Peyer's patch (tissue), 4 donors: Measurements from ENCODE around the gene RND3. TPM values are rescaled to one million over a fixed set of nuclear protein-coding genes. Genes with fewer than 3 reads are reported as not detected.

Experiments used
- DNase-seq, 3 donors: peaks; one replicate each; pipeline ENCODE4 v3.0.0-alpha.2; 2017 to 2019
- H3K27ac ChIP-seq, 4 donors: fragments of 200-600 bp; sonication (generic); one replicate each; pipeline ENCODE4 v1.5.1; 2016 to 2019
- H3K27me3 ChIP-seq, 2 donors: fragments of 200-600 bp; sonication (generic); one replicate each; pipeline ENCODE4 v1.5.1; 2019
- H3K36me3 ChIP-seq, 3 donors: fragments of 200-600 bp; sonication (generic); one replicate each; pipeline ENCODE4 v1.5.1; 2016 to 2019
- H3K4me1 ChIP-seq, 4 donors: fragments of 200-600 bp; sonication (generic); one replicate each; pipeline ENCODE4 v1.5.1; 2016 to 2019
- H3K4me3 ChIP-seq, 4 donors: fragments of 200-600 bp; sonication (generic); 1 replicate in 3 of 4; 2 replicates in 1 of 4; pipeline ENCODE4 v1.5.1; 2016 to 2019; ENCODE audit warnings: mild to moderate bottlenecking in 1 of 4
- H3K9me3 ChIP-seq, 4 donors: fragments of 200-600 bp; sonication (generic); one replicate each; pipeline ENCODE4 v1.5.1; 2016 to 2019; ENCODE audit warnings: mild to moderate bottlenecking in 1 of 4
- POLR2A ChIP-seq, 2 donors: fragments of 450-650 bp; IDR thresholded peaks; one replicate each; pipeline ENCODE4 v1.5.1; 2017; ENCODE audit warnings: antibody characterized with exemption in 2 of 2, mild to moderate bottlenecking in 2 of 2, moderate library complexity in 2 of 2
- total RNA-seq, 4 donors: library from RNA; depleted of rRNA; stranded (reverse); fragments of >200 nt; gene quantifications; one replicate each; pipeline ENCODE4 v1.1.0, GENCODE V29; 2016
- TF ChIP-seq, protein P1 (sequence below), 6 experiments: fragments of 450-650 bp in 4 of 6; fragments of 200-600 bp in 2 of 6; sonication (generic) in 1 of 6; IDR thresholded peaks; one replicate each; pipeline ENCODE4 v1.5.1; 2017 to 2019; ENCODE audit warnings: antibody characterized with exemption in 6 of 6, mild to moderate bottlenecking in 3 of 6, moderate library complexity in 1 of 6

RND3 gene
- total RNA-seq, 4 donors from 2014 or later: 14.9 to 80.6 (median 46.7) TPM

DNA sequence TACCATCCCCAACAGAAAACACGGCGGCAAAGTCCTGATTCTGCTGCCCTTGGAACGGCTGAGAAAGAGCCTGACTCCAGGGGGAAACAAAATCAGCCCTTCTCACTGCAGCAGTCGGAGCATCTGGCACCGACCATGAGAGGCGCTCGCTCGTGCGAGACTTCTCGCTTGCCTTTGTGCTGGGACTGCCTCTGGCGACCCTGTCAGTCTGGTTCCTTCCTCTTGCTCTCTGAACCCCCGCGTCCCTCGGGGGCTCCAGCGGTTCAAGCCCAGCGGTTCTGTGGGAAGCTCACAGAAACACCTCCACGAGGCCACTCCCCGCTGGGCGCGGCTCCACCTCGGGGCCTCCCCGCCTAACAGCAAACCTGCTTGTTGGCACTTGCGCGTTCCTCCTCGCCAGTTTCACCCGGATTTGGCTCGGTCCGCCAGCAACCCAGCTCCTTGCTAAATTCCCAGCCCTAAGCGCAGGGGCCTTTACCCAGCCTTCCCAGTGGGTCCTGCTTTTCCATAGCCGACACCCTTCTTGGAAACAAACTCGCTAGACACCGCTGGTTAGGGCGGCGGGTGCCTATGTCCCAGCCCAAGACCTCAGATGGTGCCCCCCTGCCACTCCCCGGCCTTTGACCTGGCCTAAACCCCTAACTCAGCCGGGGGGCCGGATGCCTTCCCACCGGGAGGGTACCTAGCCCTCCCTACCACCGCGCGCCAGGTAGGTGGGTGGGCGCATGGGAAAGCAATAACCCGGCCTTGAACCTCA, 2.2 kb downstream of the RND3 start:
- H3K27ac ChIP-seq: peak overlapping the region; percentile 64 to 96 (median 91)
- peak overlapping the region; percentile 37 to 92 (median 58) for H3K4me3 ChIP-seq
- peaks cover 0 to 37% (median 0%) of the 10 kb centered on the region in 4 donors for H3K4me1 ChIP-seq
- peak; percentile 46 to 65 for TF ChIP-seq POLR2A (IDR thresholded peaks at IDR 0.05)
- TF ChIP-seq, protein P1, sequence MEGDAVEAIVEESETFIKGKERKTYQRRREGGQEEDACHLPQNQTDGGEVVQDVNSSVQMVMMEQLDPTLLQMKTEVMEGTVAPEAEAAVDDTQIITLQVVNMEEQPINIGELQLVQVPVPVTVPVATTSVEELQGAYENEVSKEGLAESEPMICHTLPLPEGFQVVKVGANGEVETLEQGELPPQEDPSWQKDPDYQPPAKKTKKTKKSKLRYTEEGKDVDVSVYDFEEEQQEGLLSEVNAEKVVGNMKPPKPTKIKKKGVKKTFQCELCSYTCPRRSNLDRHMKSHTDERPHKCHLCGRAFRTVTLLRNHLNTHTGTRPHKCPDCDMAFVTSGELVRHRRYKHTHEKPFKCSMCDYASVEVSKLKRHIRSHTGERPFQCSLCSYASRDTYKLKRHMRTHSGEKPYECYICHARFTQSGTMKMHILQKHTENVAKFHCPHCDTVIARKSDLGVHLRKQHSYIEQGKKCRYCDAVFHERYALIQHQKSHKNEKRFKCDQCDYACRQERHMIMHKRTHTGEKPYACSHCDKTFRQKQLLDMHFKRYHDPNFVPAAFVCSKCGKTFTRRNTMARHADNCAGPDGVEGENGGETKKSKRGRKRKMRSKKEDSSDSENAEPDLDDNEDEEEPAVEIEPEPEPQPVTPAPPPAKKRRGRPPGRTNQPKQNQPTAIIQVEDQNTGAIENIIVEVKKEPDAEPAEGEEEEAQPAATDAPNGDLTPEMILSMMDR (IDR thresholded peaks at IDR 0.05): peak in 2 of 6 experiments; percentile 11 to 31
- no peaks in the 10 kb centered on the region for H3K36me3 ChIP-seq
- H3K9me3 ChIP-seq: no peaks in the 10 kb centered on the region
- H3K27me3 ChIP-seq: no peaks in the 10 kb centered on the region
- peak in 2 of 3 donors; percentile 85 to 90 for DNase-seq

DNA sequence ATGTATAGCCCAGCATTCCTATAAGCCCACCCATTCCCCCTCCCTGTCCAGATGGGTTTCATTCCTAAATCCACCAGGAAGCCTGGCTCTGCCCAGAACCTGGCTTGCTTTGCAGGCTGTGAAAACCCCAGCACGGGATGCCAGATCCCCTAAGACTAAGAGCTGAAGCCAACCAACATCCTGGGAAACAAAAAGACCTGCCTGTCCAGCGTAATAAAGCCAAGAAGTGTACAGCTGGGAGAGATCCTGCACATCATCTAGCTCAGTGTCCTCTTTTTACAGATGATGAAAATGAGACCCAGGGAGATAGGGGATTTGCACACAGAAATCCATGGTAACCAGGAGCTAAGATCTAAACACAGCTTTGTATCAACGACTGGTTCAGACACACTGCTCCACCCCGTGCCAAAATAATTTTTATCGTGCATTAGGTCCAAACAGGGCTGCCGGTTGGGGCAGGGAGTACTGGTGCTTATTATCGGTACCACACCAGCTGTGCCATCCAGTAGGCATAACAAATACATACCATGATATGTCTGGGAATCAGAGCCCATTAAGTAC, 2.9 kb downstream of the RND3 start:
- Histone ChIP-seq H3K4me1 (peaks cover 0 to 45% (median 0%) of the 10 kb centered on the region in 4 donors), H3K36me3 (no peaks in the 10 kb centered on the region), H3K9me3 (no peaks in the 10 kb centered on the region), H3K27me3 (no peaks in the 10 kb centered on the region), H3K27ac (peak overlapping the region; percentile 64 to 96 (median 91)), H3K4me3 (peak overlapping the region; percentile 2 to 92 (median 58))
- TF ChIP-seq, protein P1 (IDR thresholded peaks at IDR 0.05): no peak
- TF ChIP-seq POLR2A (IDR thresholded peaks at IDR 0.05): no peak
- no peak for DNase-seq

DNA sequence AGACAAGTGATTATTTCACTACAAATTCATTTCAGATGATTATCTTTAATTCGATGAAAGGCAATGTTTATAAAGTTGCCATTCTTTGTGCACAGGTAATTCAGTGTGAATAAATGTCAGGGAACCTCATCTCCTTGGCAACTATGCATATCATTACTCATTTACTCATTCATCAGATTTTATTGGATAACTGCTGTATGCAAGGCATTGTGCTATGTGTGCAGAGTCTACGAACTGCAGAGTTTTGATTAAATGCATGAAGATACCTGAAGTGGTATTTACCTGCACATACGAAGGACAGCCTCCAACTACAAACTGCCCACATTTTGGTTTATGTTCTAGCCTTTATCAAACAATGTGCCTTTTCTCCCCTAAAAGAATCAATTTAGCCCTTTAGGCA, 3.5 kb downstream of the RND3 start:
- Histone ChIP-seq H3K27ac (peak overlapping the region in 2 of 4 donors; percentile 93 to 96), H3K9me3 (no peaks in the 10 kb centered on the region), H3K4me3 (peak overlapping the region in 2 of 4 donors; percentile 68 to 92), H3K27me3 (no peaks in the 10 kb centered on the region), H3K36me3 (no peaks in the 10 kb centered on the region), H3K4me1 (peaks cover 0 to 50% (median 0%) of the 10 kb centered on the region in 4 donors)
- no peak for DNase-seq
- no peak for TF ChIP-seq POLR2A (IDR thresholded peaks at IDR 0.05)
- TF ChIP-seq, protein P1 (IDR thresholded peaks at IDR 0.05): no peak

DNA sequence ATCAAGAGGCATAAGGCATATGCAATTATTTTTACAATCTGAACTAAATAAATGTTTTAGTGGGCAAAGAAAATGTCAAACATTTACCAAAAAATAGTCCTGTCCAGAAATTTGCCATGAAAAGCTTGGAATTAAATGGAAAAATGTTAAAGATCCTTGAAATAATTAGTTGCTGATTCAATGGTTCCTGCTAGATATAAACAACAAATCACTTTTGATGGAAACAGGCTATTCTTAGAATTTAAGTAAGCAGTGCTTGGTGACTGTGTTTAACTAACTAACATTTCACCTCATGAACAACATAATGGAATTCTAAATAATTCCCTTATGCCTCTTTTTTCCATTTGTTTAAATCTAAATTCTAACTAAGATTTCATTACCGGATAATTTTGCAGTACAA, 3.9 kb downstream of the RND3 start:
- H3K27ac ChIP-seq: peak overlapping the region in 1 of 4 donors; percentile 96
- no peak for DNase-seq
- peaks cover 0 to 55% (median 0%) of the 10 kb centered on the region in 4 donors for H3K4me1 ChIP-seq
- no peaks in the 10 kb centered on the region for H3K36me3 ChIP-seq
- H3K9me3 ChIP-seq: no peaks in the 10 kb centered on the region
- peak overlapping the region in 1 of 4 donors; percentile 92 for H3K4me3 ChIP-seq
- no peaks in the 10 kb centered on the region for H3K27me3 ChIP-seq
- no peak for TF ChIP-seq POLR2A (IDR thresholded peaks at IDR 0.05)
- TF ChIP-seq, protein P1 (IDR thresholded peaks at IDR 0.05): no peak

DNA sequence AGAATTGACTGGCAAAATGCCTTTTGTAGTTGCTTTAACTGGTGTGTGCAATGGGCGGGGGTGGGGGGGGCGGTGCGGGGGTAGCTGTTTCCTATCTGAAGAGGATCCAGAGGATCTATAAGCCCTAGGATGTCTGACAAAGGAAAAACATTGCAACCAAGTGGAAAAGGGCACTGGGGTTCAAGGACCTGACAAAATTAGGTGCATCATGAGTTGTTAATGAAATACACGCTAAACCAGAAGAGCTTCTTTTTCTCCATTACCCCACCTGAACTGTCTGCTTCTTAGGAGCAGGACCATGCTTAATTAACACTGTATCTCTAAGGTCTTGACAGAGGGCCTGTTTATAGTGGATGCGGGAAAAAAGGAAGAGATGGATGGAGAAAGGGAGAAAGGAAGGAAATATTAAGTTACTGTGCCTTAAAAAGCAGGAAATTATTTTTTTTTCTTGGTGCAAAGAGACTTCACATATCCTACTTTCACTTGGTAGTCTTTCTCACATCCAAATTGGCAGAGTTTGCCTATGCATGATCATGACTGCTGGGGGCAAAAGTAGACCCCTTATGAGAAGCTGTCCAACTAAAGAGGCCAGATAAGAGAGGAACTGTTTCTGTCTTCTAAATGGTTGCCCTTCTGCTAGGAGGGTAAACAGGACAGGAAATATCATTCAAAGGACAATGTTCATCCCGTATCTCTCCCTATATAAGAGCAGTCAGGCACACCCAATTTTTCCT, 4.6 kb downstream of the RND3 start:
- Histone ChIP-seq H3K4me3 (no peak overlapping the region), H3K9me3 (no peaks in the 10 kb centered on the region), H3K27ac (peak overlapping the region in 2 of 4 donors; percentile 10 to 22), H3K36me3 (no peaks in the 10 kb centered on the region), H3K4me1 (peaks cover 0 to 62% (median 0%) of the 10 kb centered on the region in 4 donors), H3K27me3 (no peaks in the 10 kb centered on the region)
- DNase-seq: no peak
- TF ChIP-seq POLR2A (IDR thresholded peaks at IDR 0.05): no peak
- TF ChIP-seq, protein P1 (IDR thresholded peaks at IDR 0.05): no peak
